Adrenal gland (tissue), 5 donors: ENCODE data around the gene IL18RAP.

Experiments
- CTCF ChIP-seq, 6 experiments: fragments of 450-650 bp in 4 of 6; fragments of 200-600 bp in 2 of 6; sonication (generic) in 1 of 6; IDR thresholded peaks; 1 replicate in 5 of 6; 2 replicates in 1 of 6; pipeline versions ENCODE4 v1.5.1 to v1.8.0; 2016 to 2021; ENCODE audit warnings: antibody characterized with exemption in 6 of 6, mild to moderate bottlenecking in 2 of 6, moderate library complexity in 1 of 6
- POLR2A ChIP-seq, 2 donors: fragments of 450-650 bp; IDR thresholded peaks; one replicate each; pipeline ENCODE4 v1.6.1; 2017; ENCODE audit warnings: antibody characterized with exemption in 2 of 2, mild to moderate bottlenecking in 2 of 2, moderate library complexity in 1 of 2
- donor health status: DM: no; HTN: no; CAD: no.

- TF ChIP-seq CTCF (IDR thresholded peaks at IDR 0.05) (no peak), POLR2A (IDR thresholded peaks at IDR 0.05) (no peak)
These were observed 21.5 kb upstream of the IL18RAP start for GRCh38 chr2:102401456-102401855.
